H9 (cell line): ENCODE data around the gene FAXC. TPM values are rescaled to one million over a fixed set of nuclear protein-coding genes. Genes with fewer than 3 reads are reported as not detected.

ENCODE experiments used
- DNase-seq: peaks from one replicate; pipeline ENCODE4 v3.0.0-alpha.2; 2017
- H2AFZ ChIP-seq: one replicate; pipeline ENCODE4 v1.6.1; 2013; ENCODE audit warnings: mild to moderate bottlenecking, low read length, control low read depth, moderate library complexity
- H2AK5ac ChIP-seq: 2 replicates; pipeline ENCODE4 v1.6.1; 2013; ENCODE audit warnings: low read length, control low read depth, mixed read lengths; ENCODE audit not compliant: insufficient read length
- H2BK120ac ChIP-seq: one replicate; pipeline ENCODE4 v1.6.1; 2013; ENCODE audit warnings: low read depth, mild to moderate bottlenecking, low read length, control low read depth, inconsistent platforms; ENCODE audit not compliant: poor library complexity, severe bottlenecking
- H2BK12ac ChIP-seq: 2 replicates; pipeline ENCODE4 v1.6.1; 2013; ENCODE audit warnings: low read length, control low read depth, mixed read lengths, low read depth; ENCODE audit not compliant: insufficient read length
- H2BK15ac ChIP-seq: 2 replicates; pipeline ENCODE4 v1.6.1; 2013; ENCODE audit warnings: low read depth, low read length, control low read depth
- H2BK20ac ChIP-seq: one replicate; pipeline ENCODE4 v1.6.1; 2013; ENCODE audit warnings: low read depth, mild to moderate bottlenecking, low read length, control low read depth, inconsistent platforms; ENCODE audit not compliant: poor library complexity, severe bottlenecking
- H2BK5ac ChIP-seq: 2 replicates; pipeline ENCODE4 v1.6.1; 2013; ENCODE audit warnings: low read length, control low read depth, mixed read lengths; ENCODE audit not compliant: insufficient read length
- H3K14ac ChIP-seq: 2 replicates; pipeline ENCODE4 v1.6.1; 2013; ENCODE audit warnings: low read length, control low read depth; ENCODE audit not compliant: insufficient read depth
- H3K18ac ChIP-seq: 2 replicates; pipeline ENCODE4 v1.6.1; 2013; ENCODE audit warnings: low read depth, mild to moderate bottlenecking, mixed read lengths, low read length, control low read depth; ENCODE audit not compliant: insufficient read length
- H3K23ac ChIP-seq: 2 replicates; pipeline ENCODE4 v1.6.1; 2013; ENCODE audit warnings: low read length, control low read depth, mixed read lengths, low read depth; ENCODE audit not compliant: insufficient read length
- H3K23me2 ChIP-seq: 2 replicates; pipeline ENCODE4 v1.6.1; 2013; ENCODE audit warnings: low read depth, mild to moderate bottlenecking, mixed read lengths, low read length, control low read depth; ENCODE audit not compliant: insufficient read length, poor library complexity, severe bottlenecking
- H3K27ac ChIP-seq: 2 replicates; pipeline ENCODE4 v1.5.1; 2013; ENCODE audit warnings: low read length, control low read depth, mixed read lengths, low read depth; ENCODE audit not compliant: insufficient read length
- H3K27me3 ChIP-seq: 2 replicates; pipeline ENCODE4 v1.6.1; 2013; ENCODE audit warnings: low read length, control low read depth, inconsistent platforms; ENCODE audit not compliant: insufficient read depth
- H3K4ac ChIP-seq: 2 replicates; pipeline ENCODE4 v1.6.1; 2013; ENCODE audit warnings: low read depth, mild to moderate bottlenecking, control low read depth, inconsistent platforms, low read length, moderate library complexity
- H3K4me1 ChIP-seq: 2 replicates; pipeline ENCODE4 v1.6.1; 2013; ENCODE audit warnings: low read length, control low read depth, inconsistent platforms; ENCODE audit not compliant: insufficient read depth
- H3K4me2 ChIP-seq: 2 replicates; pipeline ENCODE4 v1.6.1; 2013; ENCODE audit warnings: low read length, control low read depth, mixed read lengths; ENCODE audit not compliant: insufficient read length, insufficient read depth
- H3K56ac ChIP-seq: 2 replicates; pipeline ENCODE4 v1.6.1; 2013; ENCODE audit warnings: low read depth, mild to moderate bottlenecking, mixed read lengths, low read length, control low read depth; ENCODE audit not compliant: insufficient read length
- H3K79me1 ChIP-seq: 2 replicates; pipeline ENCODE4 v1.6.1; 2013; ENCODE audit warnings: low read depth, mild to moderate bottlenecking, moderate library complexity, low read length, control low read depth, inconsistent platforms; ENCODE audit not compliant: insufficient read depth, poor library complexity, severe bottlenecking
- H3K79me2 ChIP-seq: 2 replicates; pipeline ENCODE4 v1.6.1; 2013; ENCODE audit warnings: low read length, control low read depth, inconsistent platforms; ENCODE audit not compliant: insufficient read depth
- H3K9ac ChIP-seq: 2 replicates; pipeline ENCODE4 v1.6.1; 2013; ENCODE audit warnings: low read length, control low read depth, mixed read lengths; ENCODE audit not compliant: insufficient read length; ENCODE audit errors: extremely low read depth
- H3K9me3 ChIP-seq: one replicate; pipeline ENCODE4 v1.6.1; 2013; ENCODE audit warnings: low read depth, low read length, inconsistent platforms; ENCODE audit not compliant: control insufficient read depth
- H3T11ph ChIP-seq: one replicate; pipeline ENCODE4 v1.6.1; 2013; ENCODE audit warnings: mild to moderate bottlenecking, low read length, control low read depth, inconsistent platforms
- H4K20me1 ChIP-seq: one replicate; pipeline ENCODE4 v1.6.1; 2013; ENCODE audit not compliant: control insufficient read depth, insufficient read length, insufficient read depth
- H4K5ac ChIP-seq: 2 replicates; pipeline ENCODE4 v1.6.1; 2013; ENCODE audit warnings: low read depth, mild to moderate bottlenecking, mixed read lengths, low read length, control low read depth; ENCODE audit not compliant: insufficient read length
- H4K8ac ChIP-seq: replicated peaks from 2 replicates; pipeline ENCODE4 v1.6.1; 2013; ENCODE audit warnings: low read length, control low read depth, mixed read lengths, low read depth; ENCODE audit not compliant: insufficient read length
- H4K91ac ChIP-seq: 2 replicates; pipeline ENCODE4 v1.6.1; 2013; ENCODE audit warnings: low read depth, mild to moderate bottlenecking, moderate library complexity, mixed read lengths, low read length, control low read depth; ENCODE audit not compliant: insufficient read length
- H3K27ac Mint-ChIP-seq, 3 experiments: 2 replicates in 2 of 3; 3 replicates in 1 of 3; pipeline ENCODE4 v1.8.0; 2020 to 2021; ENCODE audit warnings: mixed read lengths in 3 of 3, mild to moderate bottlenecking in 1 of 3, moderate library complexity in 1 of 3
- H3K27me3 Mint-ChIP-seq: 2 replicates; pipeline ENCODE4 v1.8.0; 2021; ENCODE audit warnings: low read depth, mild to moderate bottlenecking, moderate library complexity, mixed read lengths
- H3K36me3 Mint-ChIP-seq, 3 experiments: 2 replicates in 2 of 3; 3 replicates in 1 of 3; pipeline ENCODE4 v1.8.0; 2020 to 2021; ENCODE audit warnings: low read depth in 3 of 3, mixed read lengths in 3 of 3; ENCODE audit not compliant: insufficient read depth in 1 of 3
- H3K4me1 Mint-ChIP-seq, 2 experiments: 2 replicates each; pipeline ENCODE4 v1.8.0; 2020; ENCODE audit warnings: mixed read lengths in 2 of 2
- H3K4me3 Mint-ChIP-seq, 2 experiments: 2 replicates in 1 of 2; 3 replicates in 1 of 2; pipeline ENCODE4 v1.8.0; 2020 to 2021; ENCODE audit warnings: mild to moderate bottlenecking in 2 of 2, mixed read lengths in 2 of 2, moderate library complexity in 1 of 2
- H3K9me3 Mint-ChIP-seq, 2 experiments: 2 replicates in 1 of 2; 3 replicates in 1 of 2; pipeline ENCODE4 v1.8.0; 2020; ENCODE audit warnings: mild to moderate bottlenecking in 2 of 2, mixed read lengths in 2 of 2, moderate library complexity in 1 of 2
- WGBS: extraction: QIAGEN DNeasy Blood & Tissue Kit; methylation state at CpG from one replicate; pipeline ENCODE4 v1.1.7; 2013; ENCODE audit warnings: missing lambda C conversion rate, low lambda C conversion rate, mixed read lengths; ENCODE audit not compliant: insufficient read length; ENCODE audit errors: extremely low coverage; 5-methylcytosine and 5-hydroxymethylcytosine counted together
- total RNA-seq: library from RNA; stranded (reverse); gene quantifications from 2 replicates; pipeline ENCODE4 v1.2.1, GENCODE V29; 2021
- TF ChIP-seq, protein P1 (sequence below): fragments of 200-600 bp; sonication (generic); conservative IDR thresholded peaks from 3 replicates; pipeline ENCODE4 v1.8.0; 2021; ENCODE audit warnings: antibody characterized with exemption, mild to moderate bottlenecking

FAXC gene
- total RNA-seq, 1 experiment from 2014 or later = 17.2 TPM

GRCh38 chr6:99333068-99333467 is 16.4 kb downstream of the FAXC start:
- Histone ChIP-seq H3K56ac (no peak overlapping the region), H3K79me1 (no peaks in the 10 kb centered on the region), H3K27me3 (no peaks in the 10 kb centered on the region), H3K27ac (no peak overlapping the region), H2AK5ac (no peak overlapping the region), H2BK20ac (no peak overlapping the region), H3K23ac (no peak overlapping the region), H2BK5ac (no peak overlapping the region), H4K8ac (no peak overlapping the region), H2AFZ (no peak overlapping the region), H3K4me2 (no peak overlapping the region), H4K20me1 (no peaks in the 10 kb centered on the region), H4K91ac (no peak overlapping the region), H2BK120ac (no peak overlapping the region), H3K4me1 (peaks cover 4% of the 10 kb centered on the region; the same call in 1 of the 2 replicates), H3K23me2 (no peaks in the 10 kb centered on the region), H3K14ac (no peak overlapping the region), H3K79me2 (no peaks in the 10 kb centered on the region), H2BK15ac (no peak overlapping the region), H3T11ph (no peak overlapping the region), H4K5ac (no peak overlapping the region), H3K9me3 (no peaks in the 10 kb centered on the region), H3K4ac (no peak overlapping the region), H3K9ac (no peak overlapping the region), H3K18ac (no peak overlapping the region), H2BK12ac (no peak overlapping the region)
- Mint-ChIP-seq H3K27ac (no peak overlapping the region), H3K27me3 (no peaks in the 10 kb centered on the region), H3K4me1 (peaks cover 12 to 13% of the 10 kb centered on the region in 2 experiments), H3K4me3 (no peak overlapping the region), H3K9me3 (no peaks in the 10 kb centered on the region), H3K36me3 (peaks cover 0 to 16% (median 4%) of the 10 kb centered on the region in 3 experiments; a peak in 4 of 7 replicates)
- DNase-seq = no peak
- TF ChIP-seq, protein P1, sequence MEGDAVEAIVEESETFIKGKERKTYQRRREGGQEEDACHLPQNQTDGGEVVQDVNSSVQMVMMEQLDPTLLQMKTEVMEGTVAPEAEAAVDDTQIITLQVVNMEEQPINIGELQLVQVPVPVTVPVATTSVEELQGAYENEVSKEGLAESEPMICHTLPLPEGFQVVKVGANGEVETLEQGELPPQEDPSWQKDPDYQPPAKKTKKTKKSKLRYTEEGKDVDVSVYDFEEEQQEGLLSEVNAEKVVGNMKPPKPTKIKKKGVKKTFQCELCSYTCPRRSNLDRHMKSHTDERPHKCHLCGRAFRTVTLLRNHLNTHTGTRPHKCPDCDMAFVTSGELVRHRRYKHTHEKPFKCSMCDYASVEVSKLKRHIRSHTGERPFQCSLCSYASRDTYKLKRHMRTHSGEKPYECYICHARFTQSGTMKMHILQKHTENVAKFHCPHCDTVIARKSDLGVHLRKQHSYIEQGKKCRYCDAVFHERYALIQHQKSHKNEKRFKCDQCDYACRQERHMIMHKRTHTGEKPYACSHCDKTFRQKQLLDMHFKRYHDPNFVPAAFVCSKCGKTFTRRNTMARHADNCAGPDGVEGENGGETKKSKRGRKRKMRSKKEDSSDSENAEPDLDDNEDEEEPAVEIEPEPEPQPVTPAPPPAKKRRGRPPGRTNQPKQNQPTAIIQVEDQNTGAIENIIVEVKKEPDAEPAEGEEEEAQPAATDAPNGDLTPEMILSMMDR = no peak
- no CpG with 5 or more reads among the region's 6 CpGs for WGBS
